ENCODE measurements around the gene DAAM2.

GRCh38 chr6:39770446-39770845 is 21.7 kb upstream of the DAAM2 start:
- no peak for TF ChIP-seq CTCF (conservative IDR thresholded peaks at IDR 0.05 in 1 of 2, IDR thresholded peaks at IDR 0.05 in 1 of 2; ENCODE audit: low read depth in 1 of 2, low read length in 2 of 2)
- no peak for TF ChIP-seq EZH2 (IDR thresholded peaks at IDR 0.05; ENCODE audit: low read length, missing control alignments)
